ENCODE measurements around the gene NRXN2.

DNA sequence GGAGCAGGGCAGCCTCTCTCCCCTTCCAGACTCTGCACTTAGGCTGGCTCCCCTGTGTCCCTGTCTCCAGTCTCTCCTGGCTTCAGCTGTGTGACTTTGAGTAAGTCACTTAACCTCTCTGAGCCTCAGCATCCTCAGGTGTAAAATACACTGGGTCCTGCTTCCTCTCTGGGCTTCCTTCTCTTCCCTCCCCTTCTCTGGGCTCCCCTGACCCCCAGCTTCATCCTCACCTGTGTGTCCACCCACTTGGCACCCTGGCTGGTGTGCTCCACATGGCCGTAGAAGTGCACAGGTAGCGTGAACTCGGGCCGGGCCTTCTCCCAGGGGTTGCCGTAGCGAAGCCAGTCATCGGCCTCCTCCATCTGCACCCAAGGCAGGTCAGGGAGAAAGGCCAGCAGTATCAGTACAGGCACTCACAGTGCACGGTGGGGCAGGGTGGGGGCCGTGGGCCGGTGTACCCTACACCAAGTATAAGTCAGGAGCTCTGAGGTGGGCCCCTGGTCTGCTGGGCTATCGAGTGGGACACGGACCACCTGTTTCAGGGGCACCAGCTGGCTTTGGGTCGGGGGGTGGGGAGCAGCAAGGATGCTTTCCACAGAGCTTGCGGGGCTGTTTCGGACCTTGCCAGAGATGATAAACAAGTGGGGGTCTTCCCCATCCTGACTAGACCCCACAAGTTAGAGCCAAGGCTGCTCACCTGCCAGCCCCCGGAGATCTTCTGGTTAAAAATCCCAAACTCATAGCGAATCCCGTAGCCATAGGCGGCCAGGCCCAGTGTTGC lies 34.7 kb upstream of the NRXN2 start:
- TF ChIP-seq POLR2AphosphoS5 (IDR thresholded peaks at IDR 0.05; ENCODE audit: low read depth, low read length) (no peak), EP300 (IDR thresholded peaks at IDR 0.05; ENCODE audit: borderline replicate concordance in 1 of 2, low read depth in 1 of 2, low read length in 1 of 2) (no peak), EZH2phosphoT487 (IDR thresholded peaks at IDR 0.05; ENCODE audit: borderline replicate concordance, low read depth) (no peak), FOXJ3 (CRISPR knock-in tag; IDR thresholded peaks at IDR 0.05) (no peak), MXI1 (IDR thresholded peaks at IDR 0.05; ENCODE audit: low read depth, low read length) (no peak), TCF12 (IDR thresholded peaks at IDR 0.05) (no peak), YY1 (IDR thresholded peaks at IDR 0.05; ENCODE audit: low read depth) (no peak)
- TF ChIP-seq, protein P1, sequence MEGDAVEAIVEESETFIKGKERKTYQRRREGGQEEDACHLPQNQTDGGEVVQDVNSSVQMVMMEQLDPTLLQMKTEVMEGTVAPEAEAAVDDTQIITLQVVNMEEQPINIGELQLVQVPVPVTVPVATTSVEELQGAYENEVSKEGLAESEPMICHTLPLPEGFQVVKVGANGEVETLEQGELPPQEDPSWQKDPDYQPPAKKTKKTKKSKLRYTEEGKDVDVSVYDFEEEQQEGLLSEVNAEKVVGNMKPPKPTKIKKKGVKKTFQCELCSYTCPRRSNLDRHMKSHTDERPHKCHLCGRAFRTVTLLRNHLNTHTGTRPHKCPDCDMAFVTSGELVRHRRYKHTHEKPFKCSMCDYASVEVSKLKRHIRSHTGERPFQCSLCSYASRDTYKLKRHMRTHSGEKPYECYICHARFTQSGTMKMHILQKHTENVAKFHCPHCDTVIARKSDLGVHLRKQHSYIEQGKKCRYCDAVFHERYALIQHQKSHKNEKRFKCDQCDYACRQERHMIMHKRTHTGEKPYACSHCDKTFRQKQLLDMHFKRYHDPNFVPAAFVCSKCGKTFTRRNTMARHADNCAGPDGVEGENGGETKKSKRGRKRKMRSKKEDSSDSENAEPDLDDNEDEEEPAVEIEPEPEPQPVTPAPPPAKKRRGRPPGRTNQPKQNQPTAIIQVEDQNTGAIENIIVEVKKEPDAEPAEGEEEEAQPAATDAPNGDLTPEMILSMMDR (IDR thresholded peaks at IDR 0.05) = no peak
- TF ChIP-seq, protein P2, sequence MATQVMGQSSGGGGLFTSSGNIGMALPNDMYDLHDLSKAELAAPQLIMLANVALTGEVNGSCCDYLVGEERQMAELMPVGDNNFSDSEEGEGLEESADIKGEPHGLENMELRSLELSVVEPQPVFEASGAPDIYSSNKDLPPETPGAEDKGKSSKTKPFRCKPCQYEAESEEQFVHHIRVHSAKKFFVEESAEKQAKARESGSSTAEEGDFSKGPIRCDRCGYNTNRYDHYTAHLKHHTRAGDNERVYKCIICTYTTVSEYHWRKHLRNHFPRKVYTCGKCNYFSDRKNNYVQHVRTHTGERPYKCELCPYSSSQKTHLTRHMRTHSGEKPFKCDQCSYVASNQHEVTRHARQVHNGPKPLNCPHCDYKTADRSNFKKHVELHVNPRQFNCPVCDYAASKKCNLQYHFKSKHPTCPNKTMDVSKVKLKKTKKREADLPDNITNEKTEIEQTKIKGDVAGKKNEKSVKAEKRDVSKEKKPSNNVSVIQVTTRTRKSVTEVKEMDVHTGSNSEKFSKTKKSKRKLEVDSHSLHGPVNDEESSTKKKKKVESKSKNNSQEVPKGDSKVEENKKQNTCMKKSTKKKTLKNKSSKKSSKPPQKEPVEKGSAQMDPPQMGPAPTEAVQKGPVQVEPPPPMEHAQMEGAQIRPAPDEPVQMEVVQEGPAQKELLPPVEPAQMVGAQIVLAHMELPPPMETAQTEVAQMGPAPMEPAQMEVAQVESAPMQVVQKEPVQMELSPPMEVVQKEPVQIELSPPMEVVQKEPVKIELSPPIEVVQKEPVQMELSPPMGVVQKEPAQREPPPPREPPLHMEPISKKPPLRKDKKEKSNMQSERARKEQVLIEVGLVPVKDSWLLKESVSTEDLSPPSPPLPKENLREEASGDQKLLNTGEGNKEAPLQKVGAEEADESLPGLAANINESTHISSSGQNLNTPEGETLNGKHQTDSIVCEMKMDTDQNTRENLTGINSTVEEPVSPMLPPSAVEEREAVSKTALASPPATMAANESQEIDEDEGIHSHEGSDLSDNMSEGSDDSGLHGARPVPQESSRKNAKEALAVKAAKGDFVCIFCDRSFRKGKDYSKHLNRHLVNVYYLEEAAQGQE (IDR thresholded peaks at IDR 0.05; ENCODE audit: low read depth, low read length) = no peak
- TF ChIP-seq, protein P3, sequence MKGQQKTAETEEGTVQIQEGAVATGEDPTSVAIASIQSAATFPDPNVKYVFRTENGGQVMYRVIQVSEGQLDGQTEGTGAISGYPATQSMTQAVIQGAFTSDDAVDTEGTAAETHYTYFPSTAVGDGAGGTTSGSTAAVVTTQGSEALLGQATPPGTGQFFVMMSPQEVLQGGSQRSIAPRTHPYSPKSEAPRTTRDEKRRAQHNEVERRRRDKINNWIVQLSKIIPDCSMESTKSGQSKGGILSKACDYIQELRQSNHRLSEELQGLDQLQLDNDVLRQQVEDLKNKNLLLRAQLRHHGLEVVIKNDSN (IDR thresholded peaks at IDR 0.05; ENCODE audit: borderline replicate concordance, low read depth) = no peak
